A549 (cell line): ENCODE results near the gene PCDHGC5.

ENCODE experiments used
- HOXA7 ChIP-seq: fragments of 250-450 bp; sonication (Bioruptor Pico); IDR thresholded peaks from 2 replicates; pipeline ENCODE4 v1.5.0; 2020; ENCODE audit warnings: mild to moderate bottlenecking, moderate library complexity
- POLR2A ChIP-seq: IDR thresholded peaks from 2 replicates; pipeline ENCODE4 v1.6.1; 2012; ENCODE audit warnings: mild to moderate bottlenecking, low read length
- RAD21 ChIP-seq, 2 experiments: fragments of >200 bp in 1 of 2; sonication (Bioruptor Twin) in 1 of 2; formaldehyde crosslinking in 1 of 2; IDR thresholded peaks in 1 of 2; conservative IDR thresholded peaks in 1 of 2; 2 replicates in 1 of 2; 3 replicates in 1 of 2; pipeline ENCODE4 v1.6.1; 2012 to 2018; ENCODE audit warnings: inconsistent platforms in 1 of 2
- REST ChIP-seq: fragments of 200-600 bp; sonication (generic); IDR thresholded peaks from 2 replicates; pipeline ENCODE4 v1.6.1; 2016; ENCODE audit warnings: antibody characterized with exemption, mild to moderate bottlenecking, moderate library complexity
- SREBF2 ChIP-seq: fragments of 450-650 bp; IDR thresholded peaks from 2 replicates; pipeline ENCODE4 v1.6.1; 2014; ENCODE audit warnings: mild to moderate bottlenecking, moderate library complexity
- USF2 ChIP-seq: fragments of 450-650 bp; IDR thresholded peaks from 2 replicates; pipeline ENCODE4 v1.6.1; 2014; ENCODE audit warnings: antibody characterized with exemption
- TF ChIP-seq, protein P1 (sequence below): fragments of >200 bp; sonication (Bioruptor Twin); formaldehyde crosslinking; IDR thresholded peaks from 3 replicates; pipeline ENCODE4 v1.5.1; 2016
- TF ChIP-seq, protein P2 (sequence below): fragments of 250-450 bp; sonication (Bioruptor Pico); IDR thresholded peaks from 2 replicates; pipeline ENCODE4 v1.5.0; 2021; ENCODE audit warnings: mild to moderate bottlenecking, moderate library complexity, borderline replicate concordance

DNA sequence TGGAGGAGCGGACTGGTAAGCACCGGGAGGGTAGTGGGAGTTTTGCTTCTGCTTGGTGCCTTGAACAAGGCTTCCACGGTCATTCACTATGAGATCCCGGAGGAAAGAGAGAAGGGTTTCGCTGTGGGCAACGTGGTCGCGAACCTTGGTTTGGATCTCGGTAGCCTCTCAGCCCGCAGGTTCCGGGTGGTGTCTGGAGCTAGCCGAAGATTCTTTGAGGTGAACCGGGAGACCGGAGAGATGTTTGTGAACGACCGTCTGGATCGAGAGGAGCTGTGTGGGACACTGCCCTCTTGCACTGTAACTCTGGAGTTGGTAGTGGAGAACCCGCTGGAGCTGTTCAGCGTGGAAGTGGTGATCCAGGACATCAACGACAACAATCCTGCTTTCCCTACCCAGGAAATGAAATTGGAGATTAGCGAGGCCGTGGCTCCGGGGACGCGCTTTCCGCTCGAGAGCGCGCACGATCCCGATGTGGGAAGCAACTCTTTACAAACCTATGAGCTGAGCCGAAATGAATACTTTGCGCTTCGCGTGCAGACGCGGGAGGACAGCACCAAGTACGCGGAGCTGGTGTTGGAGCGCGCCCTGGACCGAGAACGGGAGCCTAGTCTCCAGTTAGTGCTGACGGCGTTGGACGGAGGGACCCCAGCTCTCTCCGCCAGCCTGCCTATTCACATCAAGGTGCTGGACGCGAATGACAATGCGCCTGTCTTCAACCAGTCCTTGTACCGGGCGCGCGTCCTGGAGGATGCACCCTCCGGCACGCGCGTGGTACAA, 12.6 kb upstream of the PCDHGC5 start:
- TF ChIP-seq USF2 (no peak), SREBF2 (no peak), HOXA7 (CRISPR knock-in tag) (no peak), POLR2A (no peak), REST (no peak), RAD21 (conservative IDR thresholded peaks at IDR 0.05 in 1 of 2, IDR thresholded peaks at IDR 0.05 in 1 of 2) (no peak)
- TF ChIP-seq, protein P1, sequence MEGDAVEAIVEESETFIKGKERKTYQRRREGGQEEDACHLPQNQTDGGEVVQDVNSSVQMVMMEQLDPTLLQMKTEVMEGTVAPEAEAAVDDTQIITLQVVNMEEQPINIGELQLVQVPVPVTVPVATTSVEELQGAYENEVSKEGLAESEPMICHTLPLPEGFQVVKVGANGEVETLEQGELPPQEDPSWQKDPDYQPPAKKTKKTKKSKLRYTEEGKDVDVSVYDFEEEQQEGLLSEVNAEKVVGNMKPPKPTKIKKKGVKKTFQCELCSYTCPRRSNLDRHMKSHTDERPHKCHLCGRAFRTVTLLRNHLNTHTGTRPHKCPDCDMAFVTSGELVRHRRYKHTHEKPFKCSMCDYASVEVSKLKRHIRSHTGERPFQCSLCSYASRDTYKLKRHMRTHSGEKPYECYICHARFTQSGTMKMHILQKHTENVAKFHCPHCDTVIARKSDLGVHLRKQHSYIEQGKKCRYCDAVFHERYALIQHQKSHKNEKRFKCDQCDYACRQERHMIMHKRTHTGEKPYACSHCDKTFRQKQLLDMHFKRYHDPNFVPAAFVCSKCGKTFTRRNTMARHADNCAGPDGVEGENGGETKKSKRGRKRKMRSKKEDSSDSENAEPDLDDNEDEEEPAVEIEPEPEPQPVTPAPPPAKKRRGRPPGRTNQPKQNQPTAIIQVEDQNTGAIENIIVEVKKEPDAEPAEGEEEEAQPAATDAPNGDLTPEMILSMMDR: no peak
- TF ChIP-seq, protein P2, sequence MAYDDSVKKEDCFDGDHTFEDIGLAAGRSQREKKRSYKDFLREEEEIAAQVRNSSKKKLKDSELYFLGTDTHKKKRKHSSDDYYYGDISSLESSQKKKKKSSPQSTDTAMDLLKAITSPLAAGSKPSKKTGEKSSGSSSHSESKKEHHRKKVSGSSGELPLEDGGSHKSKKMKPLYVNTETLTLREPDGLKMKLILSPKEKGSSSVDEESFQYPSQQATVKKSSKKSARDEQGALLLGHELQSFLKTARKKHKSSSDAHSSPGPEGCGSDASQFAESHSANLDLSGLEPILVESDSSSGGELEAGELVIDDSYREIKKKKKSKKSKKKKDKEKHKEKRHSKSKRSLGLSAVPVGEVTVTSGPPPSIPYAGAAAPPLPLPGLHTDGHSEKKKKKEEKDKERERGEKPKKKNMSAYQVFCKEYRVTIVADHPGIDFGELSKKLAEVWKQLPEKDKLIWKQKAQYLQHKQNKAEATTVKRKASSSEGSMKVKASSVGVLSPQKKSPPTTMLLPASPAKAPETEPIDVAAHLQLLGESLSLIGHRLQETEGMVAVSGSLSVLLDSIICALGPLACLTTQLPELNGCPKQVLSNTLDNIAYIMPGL (CRISPR knock-in tag): no peak
